Suprapubic skin (tissue), 4 donors: ENCODE data around the gene PLA2G6.
A peak's percentile ranks its signal among the peaks of the same experiment; 100 is the strongest.

Experiments
- CTCF ChIP-seq, 2 donors: fragments of 200-600 bp in 1 of 2; fragments of 450-650 bp in 1 of 2; sonication (generic) in 1 of 2; IDR thresholded peaks; one replicate each; pipeline ENCODE4 v1.5.1; 2016 to 2019; ENCODE audit warnings: antibody characterized with exemption in 2 of 2, mild to moderate bottlenecking in 1 of 2, moderate library complexity in 1 of 2
- EP300 ChIP-seq: sonication (generic); formaldehyde crosslinking; IDR thresholded peaks from one replicate; pipeline ENCODE4 v1.6.1; 2017; ENCODE audit warnings: antibody characterized with exemption
- POLR2A ChIP-seq, 2 donors: fragments of 450-650 bp; IDR thresholded peaks; one replicate each; pipeline ENCODE4 v1.6.1; 2017; ENCODE audit warnings: antibody characterized with exemption in 2 of 2, mild to moderate bottlenecking in 2 of 2, moderate library complexity in 2 of 2
- POLR2AphosphoS5 ChIP-seq, 3 donors: sonication (generic); formaldehyde crosslinking; IDR thresholded peaks; one replicate each; pipeline ENCODE4 v1.6.1; 2017; ENCODE audit warnings: antibody characterized with exemption in 3 of 3

GRCh38 chr22:38172832-38173640, 8.6 kb downstream of the PLA2G6 start:
- TF ChIP-seq CTCF (IDR thresholded peaks at IDR 0.05): no peak
- TF ChIP-seq POLR2AphosphoS5 (IDR thresholded peaks at IDR 0.05): peak in 2 of 3 donors; percentile 79 to 81
- no peak for TF ChIP-seq EP300
- TF ChIP-seq POLR2A (IDR thresholded peaks at IDR 0.05): no peak
